Mesendoderm (in vitro differentiated cells): ENCODE results near the gene LAMA3.

Experiments used
- DNase-seq: peaks from one replicate; pipeline ENCODE4 v3.0.0; 2013
- H2AK5ac ChIP-seq: 2 replicates; pipeline ENCODE4 v1.6.1; 2013; ENCODE audit warnings: low read length, inconsistent platforms
- H2BK120ac ChIP-seq: 2 replicates; pipeline ENCODE4 v1.6.1; 2013; ENCODE audit warnings: low read depth, mild to moderate bottlenecking, low read length, moderate library complexity, mixed read lengths
- H2BK15ac ChIP-seq: replicated peaks from 2 replicates; pipeline ENCODE4 v1.6.1; 2013; ENCODE audit warnings: low read depth, mild to moderate bottlenecking, moderate library complexity
- H2BK5ac ChIP-seq: 2 replicates; pipeline ENCODE4 v1.6.1; 2013; ENCODE audit warnings: low read length, inconsistent platforms
- H3K18ac ChIP-seq: 2 replicates; pipeline ENCODE4 v1.6.1; 2013; ENCODE audit warnings: mild to moderate bottlenecking, low read length, mixed read lengths
- H3K23ac ChIP-seq: one replicate; pipeline ENCODE4 v1.6.1; 2013; ENCODE audit warnings: low read length
- H3K27ac ChIP-seq: 2 replicates; pipeline ENCODE4 v1.5.1; 2013; ENCODE audit warnings: low read depth, mild to moderate bottlenecking, inconsistent platforms, low read length, moderate library complexity
- H3K27me3 ChIP-seq: 2 replicates; pipeline ENCODE4 v1.6.1; 2013; ENCODE audit warnings: low read length, control low read depth, mild to moderate bottlenecking, inconsistent platforms; ENCODE audit not compliant: insufficient read depth, poor library complexity
- H3K36me3 ChIP-seq: 2 replicates; pipeline ENCODE4 v1.6.1; 2013; ENCODE audit warnings: low read length, inconsistent platforms; ENCODE audit not compliant: control insufficient read depth, insufficient read depth
- H3K4ac ChIP-seq: one replicate; pipeline ENCODE4 v1.6.1; 2013; ENCODE audit warnings: low read depth, mild to moderate bottlenecking, low read length, moderate library complexity
- H3K4me1 ChIP-seq: 2 replicates; pipeline ENCODE4 v1.6.1; 2013; ENCODE audit warnings: low read depth, low read length, inconsistent platforms; ENCODE audit not compliant: control insufficient read depth
- H3K4me2 ChIP-seq: 2 replicates; pipeline ENCODE4 v1.6.1; 2013; ENCODE audit warnings: low read length
- H3K4me3 ChIP-seq: 2 replicates; pipeline ENCODE4 v1.5.1; 2013; ENCODE audit warnings: mild to moderate bottlenecking, low read length
- H3K56ac ChIP-seq: one replicate; pipeline ENCODE4 v1.6.1; 2013; ENCODE audit warnings: low read length
- H3K79me1 ChIP-seq: 2 replicates; pipeline ENCODE4 v1.6.1; 2013; ENCODE audit warnings: low read length, inconsistent platforms
- H3K79me2 ChIP-seq: 2 replicates; pipeline ENCODE4 v1.6.1; 2013; ENCODE audit warnings: mild to moderate bottlenecking, low read length; ENCODE audit not compliant: control insufficient read depth, insufficient read depth
- H3K9ac ChIP-seq: 2 replicates; pipeline ENCODE4 v1.6.1; 2013; ENCODE audit warnings: low read length, inconsistent platforms
- H4K5ac ChIP-seq: one replicate; pipeline ENCODE4 v1.6.1; 2013; ENCODE audit warnings: low read length
- H4K8ac ChIP-seq: one replicate; pipeline ENCODE4 v1.6.1; 2013; ENCODE audit warnings: low read depth, mild to moderate bottlenecking, control low read depth, low read length, moderate library complexity
- WGBS: extraction: QIAGEN DNeasy Blood & Tissue Kit; methylation state at CpG from one replicate; pipeline ENCODE4 v1.1.7; 2013; ENCODE audit warnings: low lambda C conversion rate, missing lambda C conversion rate; ENCODE audit not compliant: insufficient coverage; ENCODE audit errors: extremely low coverage; 5-methylcytosine and 5-hydroxymethylcytosine counted together

LAMA3 gene

DNA sequence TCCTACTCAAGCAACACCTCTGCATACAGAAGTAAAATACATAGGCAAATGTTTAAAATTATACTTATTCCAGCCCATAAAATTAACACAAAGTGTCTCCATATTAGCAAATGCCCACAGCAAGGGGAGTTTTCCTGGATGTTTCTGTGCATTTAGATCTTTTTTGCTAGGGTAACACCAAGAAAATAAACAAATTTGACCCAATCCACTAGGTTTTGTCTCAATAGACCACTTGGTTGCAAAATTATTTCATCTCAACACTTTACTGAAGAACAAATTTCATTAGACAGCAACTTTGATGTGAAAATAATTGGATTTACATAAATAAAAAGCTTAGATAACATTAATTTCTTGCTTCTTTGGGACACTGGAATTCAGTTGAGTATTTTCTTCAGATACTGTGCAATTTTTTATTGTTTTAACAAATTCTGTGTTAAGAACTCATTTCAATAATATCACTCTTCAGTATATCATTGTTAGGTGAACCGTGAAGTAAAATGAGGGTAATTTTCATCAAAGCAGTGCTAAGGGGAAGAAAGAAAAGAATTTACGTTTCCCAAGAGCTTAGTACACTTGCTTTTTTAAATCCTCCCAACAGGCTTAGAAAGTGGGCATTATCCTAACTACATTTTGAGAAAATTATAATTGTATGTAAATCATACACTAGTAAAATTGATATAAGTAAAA lies 191.8 kb downstream of the LAMA3 start:
- H3K56ac ChIP-seq: no peak overlapping the region
- no peak overlapping the region for H2BK120ac ChIP-seq
- no peak overlapping the region for H2AK5ac ChIP-seq
- H3K4ac ChIP-seq: no peak overlapping the region
- H3K4me3 ChIP-seq: no peak overlapping the region
- H3K79me1 ChIP-seq: no peaks in the 10 kb centered on the region
- H3K4me2 ChIP-seq: no peak overlapping the region
- no peak for DNase-seq
- H2BK5ac ChIP-seq: no peak overlapping the region
- H2BK15ac ChIP-seq: no peak overlapping the region
- H3K23ac ChIP-seq: no peak overlapping the region
- H3K36me3 ChIP-seq: no peaks in the 10 kb centered on the region
- H3K9ac ChIP-seq: no peak overlapping the region
- H4K5ac ChIP-seq: no peak overlapping the region
- peaks cover 2% of the 10 kb centered on the region for H3K4me1 ChIP-seq
- no peak overlapping the region for H3K27ac ChIP-seq
- H3K79me2 ChIP-seq: no peaks in the 10 kb centered on the region
- H4K8ac ChIP-seq: no peak overlapping the region
- H3K27me3 ChIP-seq: no peaks in the 10 kb centered on the region
- no CpG with 5 or more reads among the region's 2 CpGs for WGBS
- no peak overlapping the region for H3K18ac ChIP-seq

DNA sequence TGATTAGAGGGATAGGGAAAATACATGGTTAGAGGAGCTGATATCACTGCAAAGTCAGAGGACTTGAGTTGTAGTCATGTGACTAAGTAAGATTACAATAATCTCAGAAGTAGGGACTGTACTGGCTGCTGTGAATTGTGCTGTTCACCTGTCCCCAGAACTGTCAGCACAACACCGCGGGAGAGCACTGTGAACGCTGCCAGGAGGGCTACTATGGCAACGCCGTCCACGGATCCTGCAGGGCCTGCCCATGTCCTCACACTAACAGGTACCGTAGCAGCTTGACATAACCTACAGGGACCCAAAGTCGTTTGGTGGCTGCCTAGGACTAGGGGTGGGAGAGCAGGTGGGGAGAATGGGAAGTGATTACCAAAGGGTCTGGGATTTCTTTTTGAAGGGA lies 192.5 kb downstream of the LAMA3 start:
- Histone ChIP-seq H2BK15ac (no peak overlapping the region), H3K4ac (no peak overlapping the region), H2AK5ac (no peak overlapping the region), H3K18ac (no peak overlapping the region), H3K36me3 (no peaks in the 10 kb centered on the region), H3K56ac (no peak overlapping the region), H3K23ac (no peak overlapping the region), H3K79me2 (no peaks in the 10 kb centered on the region), H3K9ac (no peak overlapping the region), H3K27me3 (no peaks in the 10 kb centered on the region), H2BK5ac (no peak overlapping the region), H4K8ac (no peak overlapping the region), H3K27ac (no peak overlapping the region), H2BK120ac (no peak overlapping the region), H3K4me1 (peaks cover 2% of the 10 kb centered on the region), H4K5ac (no peak overlapping the region), H3K4me2 (no peak overlapping the region), H3K4me3 (no peak overlapping the region), H3K79me1 (no peaks in the 10 kb centered on the region)
- DNase-seq: no peak
- no CpG with 5 or more reads among the region's 8 CpGs for WGBS

DNA sequence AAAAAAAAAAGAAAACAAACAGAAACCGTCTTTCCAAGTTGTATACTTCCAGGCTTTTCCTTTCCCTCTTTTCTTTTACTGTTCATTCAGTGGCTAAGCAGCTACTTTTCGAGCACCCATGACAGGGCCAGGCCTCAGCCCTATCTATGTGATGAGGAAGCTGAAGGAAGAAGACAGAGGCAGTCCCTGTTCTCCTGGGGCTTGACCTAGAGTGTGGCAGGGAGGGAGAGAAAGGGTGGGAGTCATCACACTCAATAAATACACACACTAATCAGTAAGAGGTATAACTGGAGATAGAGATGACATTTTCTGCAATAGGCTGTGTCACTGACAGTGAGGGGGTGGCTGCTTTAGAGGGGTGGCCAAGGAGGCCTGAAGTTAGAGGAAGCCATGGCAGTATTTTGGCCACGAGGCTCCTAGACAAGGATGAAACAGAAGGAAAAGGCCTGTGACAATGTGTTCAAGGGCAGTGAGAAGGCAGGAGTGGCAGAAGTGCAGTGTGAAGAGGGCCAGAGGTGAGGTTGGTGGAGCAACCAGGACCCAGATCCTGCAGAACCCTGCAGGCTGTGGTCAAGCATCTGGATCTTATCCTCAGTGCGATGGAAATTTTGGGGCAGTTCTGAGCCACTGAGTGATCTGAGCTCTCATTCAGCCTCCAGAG lies 193.5 kb downstream of the LAMA3 start:
- H3K27me3 ChIP-seq: no peaks in the 10 kb centered on the region
- H3K4ac ChIP-seq: no peak overlapping the region
- no peak overlapping the region for H2BK15ac ChIP-seq
- H3K9ac ChIP-seq: no peak overlapping the region
- H2AK5ac ChIP-seq: no peak overlapping the region
- no peak overlapping the region for H3K4me3 ChIP-seq
- no peak overlapping the region for H3K4me2 ChIP-seq
- H3K79me2 ChIP-seq: no peaks in the 10 kb centered on the region
- peaks cover 2% of the 10 kb centered on the region for H3K4me1 ChIP-seq
- DNase-seq: no peak
- no peaks in the 10 kb centered on the region for H3K36me3 ChIP-seq
- no peaks in the 10 kb centered on the region for H3K79me1 ChIP-seq
- H4K8ac ChIP-seq: no peak overlapping the region
- H3K18ac ChIP-seq: no peak overlapping the region
- H2BK120ac ChIP-seq: no peak overlapping the region
- no peak overlapping the region for H3K23ac ChIP-seq
- WGBS: no CpG with 5 or more reads among the region's 4 CpGs
- H3K56ac ChIP-seq: no peak overlapping the region
- H2BK5ac ChIP-seq: no peak overlapping the region
- H3K27ac ChIP-seq: no peak overlapping the region
- H4K5ac ChIP-seq: no peak overlapping the region

DNA sequence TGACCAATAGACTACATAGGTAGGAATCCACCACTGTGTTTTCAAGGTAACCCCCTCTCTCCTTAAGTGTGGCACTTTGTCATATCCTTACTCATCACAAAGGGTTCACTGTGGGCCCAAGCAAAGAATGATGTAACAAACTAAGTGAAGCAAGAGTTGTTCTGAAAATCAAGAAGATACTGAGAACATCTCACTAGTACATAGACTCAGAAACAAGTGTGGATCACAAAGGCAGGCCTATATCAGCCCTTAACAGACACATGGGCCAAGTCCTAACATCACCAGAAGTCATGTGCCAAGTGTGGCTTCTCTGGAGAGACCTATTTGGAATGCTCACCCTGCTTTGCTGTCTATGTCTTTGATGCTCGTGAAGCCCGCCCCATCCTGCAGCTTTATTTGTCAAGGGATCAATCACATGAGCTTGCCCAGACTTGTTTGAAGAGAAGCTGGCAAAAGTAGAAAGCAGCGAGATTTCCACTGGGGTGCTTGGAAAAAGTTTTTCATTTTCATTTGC lies 194.1 kb downstream of the LAMA3 start:
- no peak overlapping the region for H2BK5ac ChIP-seq
- no peaks in the 10 kb centered on the region for H3K36me3 ChIP-seq
- WGBS: no CpG with 5 or more reads among the region's 3 CpGs
- no peak overlapping the region for H2BK120ac ChIP-seq
- no peak overlapping the region for H2BK15ac ChIP-seq
- no peak overlapping the region for H3K27ac ChIP-seq
- no peak overlapping the region for H2AK5ac ChIP-seq
- H3K4me2 ChIP-seq: no peak overlapping the region
- no peak overlapping the region for H4K8ac ChIP-seq
- no peak overlapping the region for H3K56ac ChIP-seq
- no peak overlapping the region for H3K18ac ChIP-seq
- no peak for DNase-seq
- H3K23ac ChIP-seq: no peak overlapping the region
- H3K4me3 ChIP-seq: no peak overlapping the region
- H3K9ac ChIP-seq: no peak overlapping the region
- H3K4ac ChIP-seq: no peak overlapping the region
- no peaks in the 10 kb centered on the region for H3K79me1 ChIP-seq
- no peaks in the 10 kb centered on the region for H3K79me2 ChIP-seq
- H3K27me3 ChIP-seq: no peaks in the 10 kb centered on the region
- H4K5ac ChIP-seq: no peak overlapping the region
- H3K4me1 ChIP-seq: peaks cover 2% of the 10 kb centered on the region

DNA sequence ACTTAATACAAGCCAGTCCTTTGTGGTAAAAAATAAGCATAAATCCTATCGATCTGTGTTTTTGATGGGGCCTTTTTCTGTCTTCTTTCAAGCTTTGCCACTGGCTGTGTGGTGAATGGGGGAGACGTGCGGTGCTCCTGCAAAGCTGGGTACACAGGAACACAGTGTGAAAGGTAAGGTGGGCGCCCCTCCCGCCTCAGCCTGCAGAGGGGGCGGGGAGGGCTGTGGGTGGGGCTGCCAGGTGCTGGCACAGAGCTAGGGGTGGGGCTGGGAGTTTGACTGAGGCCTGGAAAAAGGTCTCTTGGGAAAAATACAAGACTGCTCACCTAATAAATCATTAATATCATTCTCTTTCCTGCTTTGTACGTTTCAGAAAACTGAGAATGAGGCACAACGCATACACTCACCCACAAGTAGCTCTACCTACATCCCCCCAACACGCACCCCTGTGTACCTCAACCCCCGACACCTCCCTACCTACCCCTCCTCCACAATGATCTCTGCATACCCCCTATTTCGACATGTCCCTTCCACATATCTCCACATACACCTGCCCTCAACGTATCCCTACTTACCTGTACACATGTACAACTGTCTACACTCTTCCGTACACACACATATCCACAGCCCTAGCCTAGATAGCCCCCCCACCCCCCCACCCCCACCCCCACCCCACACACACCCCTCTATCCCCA lies 195.6 kb downstream of the LAMA3 start:
- Histone ChIP-seq H3K4me1 (peaks cover 2% of the 10 kb centered on the region), H3K79me2 (no peaks in the 10 kb centered on the region), H4K5ac (no peak overlapping the region), H3K36me3 (no peaks in the 10 kb centered on the region), H3K18ac (no peak overlapping the region), H3K27me3 (no peaks in the 10 kb centered on the region), H4K8ac (no peak overlapping the region), H2AK5ac (no peak overlapping the region), H3K23ac (no peak overlapping the region), H3K27ac (no peak overlapping the region), H2BK15ac (no peak overlapping the region), H3K4me3 (no peak overlapping the region), H2BK5ac (no peak overlapping the region), H3K56ac (no peak overlapping the region), H3K79me1 (no peaks in the 10 kb centered on the region), H3K9ac (no peak overlapping the region), H2BK120ac (no peak overlapping the region), H3K4me2 (no peak overlapping the region), H3K4ac (no peak overlapping the region)
- no CpG with 5 or more reads among the region's 13 CpGs for WGBS
- DNase-seq: no peak
